Measurements from ENCODE around the gene GLOD5. TPM values are rescaled to one million over a fixed set of nuclear protein-coding genes. Genes with fewer than 3 reads are reported as not detected.

Gene GLOD5
- total RNA-seq, 3 donors from 2014 or later (not counting 1 experiment from before 2014, with no cell fraction given): not detected

DNA sequence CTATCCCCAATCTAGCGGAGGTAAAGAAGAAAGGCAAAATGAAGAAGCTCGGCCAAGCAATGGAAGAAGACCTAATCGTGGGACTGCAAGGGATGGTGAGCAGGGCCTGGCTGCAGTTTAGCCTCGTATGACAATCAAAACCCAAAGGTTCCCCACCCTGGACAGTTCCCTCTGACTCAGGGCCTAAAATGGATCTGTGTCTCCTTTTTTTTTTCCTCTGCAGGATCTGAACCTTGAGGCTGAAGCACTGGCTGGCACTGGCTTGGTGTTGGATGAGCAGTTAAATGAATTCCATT, 41.3 kb downstream of the GLOD5 start:
- no peak for DNase-seq
- Histone ChIP-seq H3K9me3 (ENCODE audit: control insufficient read depth, insufficient read depth, low read length) (no peaks in the 10 kb centered on the region), H3K4me3 (ENCODE audit: low read length) (peak overlapping the region; percentile 91), H3K4me1 (ENCODE audit: control insufficient read depth, insufficient read depth, low read length) (peaks cover 16% of the 10 kb centered on the region), H3K27ac (ENCODE audit: low read length) (peak overlapping the region; percentile 100), H3K36me3 (ENCODE audit: control insufficient read depth, insufficient read depth, low read length) (peaks cover 8% of the 10 kb centered on the region), H3K27me3 (ENCODE audit: control insufficient read depth, insufficient read depth, low read length) (no peaks in the 10 kb centered on the region)
- peak overlapping the region; percentile 96 for H3K4me3 Mint-ChIP-seq
- peaks cover 0 to 6% of the 10 kb centered on the region in 2 donors for H3K27me3 Mint-ChIP-seq (ENCODE audit: low read depth in 2 of 2)
- no peaks in the 10 kb centered on the region for H3K36me3 Mint-ChIP-seq
- H3K4me1 Mint-ChIP-seq: peaks cover 0 to 21% of the 10 kb centered on the region in 2 donors
- intact Hi-C loops (cut with micrococcal nuclease): loop anchor here (2.0 to 10.0 kb wide), 3 partner anchors 112 to 154 kb away; partner anchors contain the start of genes OTUD5, PIM2 and SLC35A2
- peak overlapping the region; percentile 97 to 98 for H3K27ac Mint-ChIP-seq
- H3K9me3 Mint-ChIP-seq: no peaks in the 10 kb centered on the region
- WGBS (ENCODE audit: insufficient coverage): 68% methylated on average over 4 of the region's 4 CpGs
- TF ChIP-seq, protein P1, sequence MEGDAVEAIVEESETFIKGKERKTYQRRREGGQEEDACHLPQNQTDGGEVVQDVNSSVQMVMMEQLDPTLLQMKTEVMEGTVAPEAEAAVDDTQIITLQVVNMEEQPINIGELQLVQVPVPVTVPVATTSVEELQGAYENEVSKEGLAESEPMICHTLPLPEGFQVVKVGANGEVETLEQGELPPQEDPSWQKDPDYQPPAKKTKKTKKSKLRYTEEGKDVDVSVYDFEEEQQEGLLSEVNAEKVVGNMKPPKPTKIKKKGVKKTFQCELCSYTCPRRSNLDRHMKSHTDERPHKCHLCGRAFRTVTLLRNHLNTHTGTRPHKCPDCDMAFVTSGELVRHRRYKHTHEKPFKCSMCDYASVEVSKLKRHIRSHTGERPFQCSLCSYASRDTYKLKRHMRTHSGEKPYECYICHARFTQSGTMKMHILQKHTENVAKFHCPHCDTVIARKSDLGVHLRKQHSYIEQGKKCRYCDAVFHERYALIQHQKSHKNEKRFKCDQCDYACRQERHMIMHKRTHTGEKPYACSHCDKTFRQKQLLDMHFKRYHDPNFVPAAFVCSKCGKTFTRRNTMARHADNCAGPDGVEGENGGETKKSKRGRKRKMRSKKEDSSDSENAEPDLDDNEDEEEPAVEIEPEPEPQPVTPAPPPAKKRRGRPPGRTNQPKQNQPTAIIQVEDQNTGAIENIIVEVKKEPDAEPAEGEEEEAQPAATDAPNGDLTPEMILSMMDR (IDR thresholded peaks at IDR 0.05): no peak
- no peak for ATAC-seq

DNA sequence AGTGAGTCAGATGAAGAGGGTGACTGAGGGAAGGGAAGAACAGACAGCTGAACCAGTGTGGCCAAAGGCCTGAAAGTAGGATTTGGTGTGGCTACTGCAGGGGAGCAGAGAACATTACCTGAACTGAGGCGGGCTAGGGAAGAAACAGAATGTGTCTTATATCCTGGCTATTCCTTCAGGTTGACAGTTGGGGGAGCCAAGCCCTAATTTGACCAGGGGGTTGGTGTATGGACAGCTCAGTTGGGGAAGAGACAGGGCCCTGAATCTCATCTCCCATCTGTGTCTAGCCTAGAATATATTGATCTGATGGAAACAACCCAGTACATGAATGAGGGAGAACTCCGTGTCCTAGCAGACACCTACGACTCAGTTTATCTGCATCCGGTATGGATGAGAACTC, 44.5 kb downstream of the GLOD5 start:
- no peaks in the 10 kb centered on the region for H3K36me3 Mint-ChIP-seq
- H3K4me1 ChIP-seq (ENCODE audit: control insufficient read depth, insufficient read depth, low read length): peaks cover 9% of the 10 kb centered on the region
- no peaks in the 10 kb centered on the region for H3K27me3 ChIP-seq (ENCODE audit: control insufficient read depth, insufficient read depth, low read length)
- no peak overlapping the region for H3K27ac Mint-ChIP-seq
- H3K4me3 Mint-ChIP-seq: no peak overlapping the region
- H3K9me3 Mint-ChIP-seq: no peaks in the 10 kb centered on the region
- WGBS (ENCODE audit: insufficient coverage): 91% methylated on average over 4 of the region's 4 CpGs
- intact Hi-C loops (cut with micrococcal nuclease): loop anchor here (10.0 kb wide), 1 partner anchor 109 kb away; the partner anchor contains the start of genes PIM2 and SLC35A2
- H3K4me3 ChIP-seq (ENCODE audit: low read length): no peak overlapping the region
- DNase-seq: no peak
- ATAC-seq: no peak
- peaks cover 0 to 13% of the 10 kb centered on the region in 2 donors for H3K4me1 Mint-ChIP-seq
- no peaks in the 10 kb centered on the region for H3K9me3 ChIP-seq (ENCODE audit: control insufficient read depth, insufficient read depth, low read length)
- H3K36me3 ChIP-seq (ENCODE audit: control insufficient read depth, insufficient read depth, low read length): peaks cover 8% of the 10 kb centered on the region
- TF ChIP-seq, protein P1 (IDR thresholded peaks at IDR 0.05): no peak
- H3K27me3 Mint-ChIP-seq (ENCODE audit: low read depth in 2 of 2): peaks cover 0 to 6% of the 10 kb centered on the region in 2 donors
- no peak overlapping the region for H3K27ac ChIP-seq (ENCODE audit: low read length)

DNA sequence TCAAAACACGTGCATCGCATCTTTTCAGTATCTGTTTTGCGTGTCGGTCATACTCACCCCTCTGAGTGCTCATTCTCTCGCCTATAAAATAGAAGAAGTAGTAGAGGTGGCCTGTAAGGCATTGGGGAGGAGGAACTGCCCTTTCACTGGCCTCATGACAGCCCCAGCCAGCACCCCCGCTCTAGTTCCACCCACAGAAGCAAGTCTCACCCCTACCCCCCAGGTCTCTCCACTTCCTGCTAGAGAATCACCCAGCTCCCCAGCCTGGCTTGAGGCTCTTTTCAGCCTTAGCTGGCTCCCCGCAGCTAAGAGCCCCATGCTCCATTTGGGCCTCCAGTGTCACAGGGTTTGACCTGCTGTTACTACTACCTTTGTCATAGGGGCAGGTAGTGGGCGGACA, 52.1 kb downstream of the GLOD5 start:
- TF ChIP-seq, protein P1 (IDR thresholded peaks at IDR 0.05): no peak
- Mint-ChIP-seq H3K27me3 (ENCODE audit: low read depth in 2 of 2) (no peaks in the 10 kb centered on the region), H3K36me3 (no peaks in the 10 kb centered on the region), H3K4me3 (no peak overlapping the region), H3K27ac (peak overlapping the region in 1 of 2 donors; percentile 77), H3K9me3 (no peaks in the 10 kb centered on the region), H3K4me1 (peaks cover 0 to 8% of the 10 kb centered on the region in 2 donors)
- peaks cover 7% of the 10 kb centered on the region for H3K36me3 ChIP-seq (ENCODE audit: control insufficient read depth, insufficient read depth, low read length)
- intact Hi-C loops (cut with micrococcal nuclease): no loop called here
- ATAC-seq (peak in 1 of 3 donors; percentile 31), DNase-seq (no peak)
- H3K27me3 ChIP-seq (ENCODE audit: control insufficient read depth, insufficient read depth, low read length): no peaks in the 10 kb centered on the region
- no peak overlapping the region for H3K4me3 ChIP-seq (ENCODE audit: low read length)
- 90% methylated on average over 7 of the region's 8 CpGs for WGBS (ENCODE audit: insufficient coverage)
- no peaks in the 10 kb centered on the region for H3K9me3 ChIP-seq (ENCODE audit: control insufficient read depth, insufficient read depth, low read length)
- no peaks in the 10 kb centered on the region for H3K4me1 ChIP-seq (ENCODE audit: control insufficient read depth, insufficient read depth, low read length)
- H3K27ac ChIP-seq (ENCODE audit: low read length): no peak overlapping the region

DNA sequence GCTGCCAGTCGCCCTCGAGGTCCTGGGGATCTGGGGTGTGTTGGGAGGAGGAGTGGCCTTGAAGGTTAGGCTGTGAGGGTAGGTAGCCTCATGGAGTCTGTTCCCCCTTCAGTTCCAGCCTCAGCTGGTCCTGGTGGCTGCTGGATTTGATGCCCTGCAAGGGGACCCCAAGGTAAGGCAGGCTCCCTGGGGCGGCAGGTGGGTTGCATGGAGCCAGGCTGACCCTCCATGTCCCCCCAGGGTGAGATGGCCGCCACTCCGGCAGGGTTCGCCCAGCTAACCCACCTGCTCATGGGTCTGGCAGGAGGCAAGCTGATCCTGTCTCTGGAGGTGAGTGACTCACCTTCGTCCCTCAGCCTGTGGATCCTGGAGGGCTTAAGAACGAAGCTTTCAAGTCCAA, 53.2 kb downstream of the GLOD5 start:
- H3K4me1 ChIP-seq (ENCODE audit: control insufficient read depth, insufficient read depth, low read length): no peaks in the 10 kb centered on the region
- no peak overlapping the region for H3K4me3 ChIP-seq (ENCODE audit: low read length)
- Mint-ChIP-seq H3K27me3 (ENCODE audit: low read depth in 2 of 2) (no peaks in the 10 kb centered on the region), H3K27ac (no peak overlapping the region), H3K36me3 (no peaks in the 10 kb centered on the region), H3K4me1 (peaks cover 0 to 9% of the 10 kb centered on the region in 2 donors), H3K4me3 (no peak overlapping the region), H3K9me3 (no peaks in the 10 kb centered on the region)
- no peak overlapping the region for H3K27ac ChIP-seq (ENCODE audit: low read length)
- H3K36me3 ChIP-seq (ENCODE audit: control insufficient read depth, insufficient read depth, low read length): peaks cover 7% of the 10 kb centered on the region
- H3K9me3 ChIP-seq (ENCODE audit: control insufficient read depth, insufficient read depth, low read length): no peaks in the 10 kb centered on the region
- DNase-seq (no peak), ATAC-seq (no peak)
- H3K27me3 ChIP-seq (ENCODE audit: control insufficient read depth, insufficient read depth, low read length): no peaks in the 10 kb centered on the region
- intact Hi-C loops (cut with micrococcal nuclease): no loop called here
- WGBS (ENCODE audit: insufficient coverage): 95% methylated on average over 8 of the region's 8 CpGs
- TF ChIP-seq, protein P1 (IDR thresholded peaks at IDR 0.05): no peak
